GM12878 (cell line): ENCODE data around the gene LRBA. TPM values are rescaled to one million over a fixed set of nuclear protein-coding genes. Genes with fewer than 3 reads are reported as not detected.

Source experiments
- CBX3 ChIP-seq: fragments of 200-600 bp; sonication (generic); IDR thresholded peaks from 2 replicates; pipeline ENCODE4 v1.6.1; 2016; ENCODE audit warnings: low read depth, borderline replicate concordance
- IRF3 ChIP-seq: fragments of 450-650 bp; IDR thresholded peaks from 2 replicates; pipeline ENCODE4 v1.6.1; 2014; ENCODE audit warnings: mild to moderate bottlenecking
- IRF4 ChIP-seq: IDR thresholded peaks from 2 replicates; pipeline ENCODE4 v1.6.1; 2011; ENCODE audit warnings: low read depth, low read length
- MEF2B ChIP-seq: fragments of 450-650 bp; IDR thresholded peaks from 2 replicates; pipeline ENCODE4 v1.6.1; 2018; ENCODE audit warnings: mild to moderate bottlenecking, moderate library complexity; ENCODE audit not compliant: partially characterized antibody, poor library complexity, severe bottlenecking
- PKNOX1 ChIP-seq: fragments of 450-650 bp; IDR thresholded peaks from 2 replicates; pipeline ENCODE4 v1.6.1; 2016; ENCODE audit warnings: mild to moderate bottlenecking
- RBBP5 ChIP-seq: fragments of 200-600 bp; sonication (generic); conservative IDR thresholded peaks from 2 replicates; pipeline ENCODE4 v1.6.1; 2016
- RELA ChIP-seq: fragments of 450-650 bp; IDR thresholded peaks from 2 replicates; pipeline ENCODE4 v1.8.0; 2014; ENCODE audit warnings: borderline replicate concordance; ENCODE audit not compliant: partially characterized antibody
- SP1 ChIP-seq: IDR thresholded peaks from one replicate; pipeline ENCODE4 v1.6.1; 2011; ENCODE audit warnings: low read depth, low read length
- ZBTB40 ChIP-seq: fragments of 450-650 bp; IDR thresholded peaks from 2 replicates; pipeline ENCODE4 v1.6.1; 2016; ENCODE audit warnings: mild to moderate bottlenecking, moderate library complexity, borderline replicate concordance
- ZNF274 ChIP-seq: IDR thresholded peaks from one replicate; pipeline ENCODE4 v1.8.0; 2011; ENCODE audit not compliant: insufficient read length, insufficient read depth
- polyA plus RNA-seq, 11 experiments: library from polyadenylated mRNA; depleted of rRNA in 4 of 11; unstranded in 6 of 11; stranded (reverse) in 5 of 11; fragments of >200 nt; fragmentation: Nextera tagmentation in 4 of 11; fragmentation: Illumina TruSeq in 1 of 11; extraction: Ambion mirVana in 4 of 11; extraction: Trizol in 1 of 11; gene quantifications; 1 replicate in 1 of 11; 2 replicates in 10 of 11; pipeline versions ENCODE4 v1.2.1 to v1.2.3, GENCODE V29; 2011 to 2016; ENCODE audit warnings: inconsistent platforms in 2 of 11, missing spikeins in 2 of 11, low read depth in 1 of 11
- total RNA-seq, 4 experiments: library from RNA; depleted of rRNA in 3 of 4; stranded (reverse); fragments of >200 nt in 3 of 4; fragmentation: Illumina TruSeq in 1 of 4; extraction: Trizol in 1 of 4; gene quantifications; 2 replicates each; pipeline versions ENCODE4 v1.2.1 to v1.2.3, GENCODE V29; 2013 to 2021

LRBA gene
- total and polyA plus RNA-seq, 10 of the 15 experiments (the other 5 are each of a cell fraction or from before 2014, with no cell fraction given) = 20.3 to 93.4 (median 55.0) TPM

GRCh38 chr4:150259861-150260567 lies 755.1 kb downstream of the LRBA start (continued):
- TF ChIP-seq IRF3 (no peak), ZBTB40 (no peak), MEF2B (no peak), IRF4 (no peak), RELA (no peak), PKNOX1 (no peak), CBX3 (no peak), ZNF274 (no peak), SP1 (no peak), RBBP5 (no peak)
